GM20431 (cell line): ENCODE results near the gene SIK1.

Experiments
- in situ Hi-C: fragments of 300-500 bp; cut with MseI, MboI; formaldehyde crosslinking; loops from one replicate; pipeline ENCODE4 v1.15.0; 2020; ENCODE audit warnings: low sequenced_read_pairs; ENCODE audit not compliant: unreplicated experiment

Gene SIK1

DNA sequence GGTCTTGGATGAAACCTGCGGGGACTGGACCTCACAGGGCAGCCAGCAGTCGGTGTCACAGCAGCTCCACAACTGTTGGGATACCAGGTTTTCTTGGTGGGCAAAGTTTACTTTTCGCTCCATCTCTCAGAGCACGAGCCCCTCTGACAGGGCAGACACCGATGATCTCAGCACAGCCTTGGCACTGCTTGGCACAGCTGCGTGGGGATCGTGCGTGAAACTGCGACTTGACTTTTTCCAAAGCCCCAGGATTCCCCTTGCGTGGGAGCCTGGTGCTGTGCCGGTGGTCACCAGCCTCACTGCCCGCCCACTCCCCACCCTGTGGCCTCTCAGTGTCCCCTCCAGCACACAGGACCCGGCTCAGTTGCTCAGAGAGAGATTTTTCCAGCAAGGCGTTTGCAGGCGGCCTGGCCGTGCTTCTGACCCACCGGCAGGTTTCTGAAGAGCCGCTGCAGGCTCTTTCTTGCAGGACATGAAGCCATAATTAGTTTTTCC lies 57.3 kb downstream of the SIK1 start:
- in situ Hi-C loops: no loop called here

DNA sequence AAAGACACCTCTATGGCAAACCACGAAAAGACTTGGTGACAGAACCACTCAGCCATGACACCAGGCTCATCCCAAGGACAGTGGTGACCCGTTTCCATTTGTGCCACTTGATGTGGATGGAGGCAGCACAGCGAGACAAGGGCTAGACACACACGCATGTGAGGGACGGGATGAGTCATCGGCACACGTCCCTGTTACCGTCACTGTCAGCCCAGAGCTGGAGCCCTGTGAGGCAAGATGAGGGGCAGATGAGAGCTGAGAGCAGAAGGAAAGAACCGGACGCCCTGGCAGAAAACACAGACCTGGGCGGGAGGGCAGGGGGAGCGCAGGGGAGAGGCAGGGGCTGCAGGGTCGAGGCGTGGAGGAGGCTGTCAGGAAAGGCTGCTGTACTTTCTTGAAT lies 57.8 kb downstream of the SIK1 start:
- in situ Hi-C loops: no loop called here

DNA sequence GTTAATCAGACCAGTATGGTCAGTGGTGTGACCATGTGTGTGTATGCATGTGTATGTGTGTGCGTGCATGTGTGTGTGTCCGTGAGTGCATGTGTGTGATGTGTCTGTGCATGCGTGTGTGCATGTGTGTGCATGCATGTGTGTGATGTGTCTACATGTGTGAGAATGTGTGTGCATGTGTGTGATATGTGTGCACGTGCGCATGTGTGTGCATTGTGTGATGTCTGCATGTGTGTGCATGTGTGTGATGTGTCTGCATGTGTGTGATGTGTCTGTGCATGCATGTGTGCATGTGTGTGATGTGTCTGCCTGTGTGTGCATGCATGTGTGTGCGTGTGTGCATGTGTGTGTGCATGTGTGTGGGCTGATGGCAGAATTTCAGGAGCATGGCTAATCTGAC lies 58.2 kb downstream of the SIK1 start:
- in situ Hi-C loops: no loop called here

DNA sequence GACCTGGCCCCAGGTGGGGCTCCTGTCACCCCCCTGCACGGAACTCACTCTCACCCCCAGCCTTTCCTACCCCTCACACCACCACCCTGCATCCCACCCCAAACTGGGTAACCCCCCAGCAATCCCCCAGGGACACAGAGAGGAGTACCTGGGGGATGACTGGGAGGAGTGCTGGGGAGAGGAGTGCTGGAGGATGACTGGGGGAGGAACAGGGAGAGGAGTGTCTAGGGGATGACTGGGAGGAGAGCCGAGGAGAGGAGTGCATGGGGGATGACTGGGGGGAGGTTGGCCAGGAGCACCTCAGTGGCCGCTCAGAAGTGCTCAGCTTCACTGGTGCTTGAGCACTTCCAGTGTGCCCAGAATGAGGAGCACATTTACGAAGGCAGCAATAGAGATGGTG lies 59.1 kb downstream of the SIK1 start:
- in situ Hi-C loops: no loop called here

DNA sequence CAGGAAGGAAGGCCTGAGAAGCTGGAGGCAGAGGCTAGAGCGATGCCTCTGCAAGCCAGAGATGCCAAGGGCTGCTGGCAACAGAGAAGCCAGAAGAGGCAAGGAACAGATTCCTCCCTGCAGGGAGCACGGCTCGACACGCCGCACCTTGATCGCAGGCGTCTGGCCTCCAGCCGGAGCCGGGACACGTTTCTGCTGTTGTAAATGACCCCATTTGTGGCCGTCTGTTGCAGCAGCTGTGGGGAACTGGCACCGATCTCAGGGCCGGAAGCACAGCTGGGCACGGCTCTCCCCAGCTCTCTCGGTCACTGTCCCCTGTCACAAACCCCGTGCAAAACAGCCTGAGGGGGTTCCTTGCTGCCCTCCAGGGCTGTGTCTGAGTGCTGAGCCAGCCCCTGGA lies 59.6 kb downstream of the SIK1 start:
- in situ Hi-C loops: no loop called here

DNA sequence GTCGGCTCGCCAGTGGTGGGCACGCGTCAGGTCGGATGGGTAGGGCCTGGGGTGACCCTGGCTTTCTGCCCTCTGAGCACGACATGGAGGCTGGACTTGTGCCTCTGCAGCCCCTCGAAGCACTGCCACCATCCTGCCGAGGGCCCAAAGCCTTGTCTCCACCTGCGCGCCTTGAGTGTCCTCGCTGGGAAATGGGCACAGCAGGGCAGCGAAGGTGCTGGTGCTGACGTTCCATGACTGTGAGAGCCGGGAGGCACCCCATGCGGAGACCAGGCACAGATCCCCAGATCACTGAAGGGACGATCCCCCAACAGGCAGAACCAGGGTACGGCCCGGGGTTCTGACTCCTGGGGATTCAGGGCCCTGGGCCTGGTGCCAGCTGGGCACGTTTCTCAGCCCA lies 60.3 kb downstream of the SIK1 start:
- in situ Hi-C loops: no loop called here

DNA sequence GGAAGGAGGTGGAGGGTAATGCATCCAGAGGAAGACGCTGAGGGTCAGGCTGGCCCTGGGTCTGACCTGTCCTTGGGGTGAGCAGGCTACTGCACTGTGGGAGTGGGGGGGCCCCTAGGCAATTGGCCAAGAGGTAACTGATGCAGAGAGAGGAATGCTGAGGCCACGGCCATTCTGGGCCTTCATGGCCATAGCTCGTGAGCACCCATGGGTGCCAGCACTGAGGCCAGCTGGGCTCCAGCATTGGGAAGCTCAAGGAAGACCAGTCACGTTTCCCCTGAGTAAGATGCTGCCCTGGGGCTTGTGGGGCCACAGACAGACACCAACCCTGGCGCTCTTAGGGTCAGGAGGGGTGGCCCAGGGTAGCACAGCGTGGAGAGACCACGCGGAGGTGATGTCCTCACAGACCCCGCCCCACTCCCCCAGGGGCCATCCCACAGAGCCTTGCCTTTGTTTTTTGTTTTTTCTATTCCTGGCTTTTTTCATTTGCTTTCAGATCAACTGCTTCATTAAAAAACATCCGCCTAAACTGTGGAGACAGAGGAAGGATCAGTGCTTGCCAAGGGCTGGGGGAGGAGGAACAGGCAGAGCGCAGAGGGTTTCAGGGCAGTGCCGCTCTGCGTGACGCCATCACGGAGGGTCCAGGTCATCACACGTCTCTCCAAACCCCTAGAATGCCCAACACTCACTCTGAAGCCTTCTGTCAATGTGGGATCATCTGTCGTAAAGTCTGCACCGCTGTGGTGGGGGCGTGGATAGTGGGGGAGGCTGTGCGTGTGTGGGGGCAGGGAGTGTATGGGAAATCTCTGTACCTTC lies 61.1 kb downstream of the SIK1 start:
- in situ Hi-C loops: no loop called here

DNA sequence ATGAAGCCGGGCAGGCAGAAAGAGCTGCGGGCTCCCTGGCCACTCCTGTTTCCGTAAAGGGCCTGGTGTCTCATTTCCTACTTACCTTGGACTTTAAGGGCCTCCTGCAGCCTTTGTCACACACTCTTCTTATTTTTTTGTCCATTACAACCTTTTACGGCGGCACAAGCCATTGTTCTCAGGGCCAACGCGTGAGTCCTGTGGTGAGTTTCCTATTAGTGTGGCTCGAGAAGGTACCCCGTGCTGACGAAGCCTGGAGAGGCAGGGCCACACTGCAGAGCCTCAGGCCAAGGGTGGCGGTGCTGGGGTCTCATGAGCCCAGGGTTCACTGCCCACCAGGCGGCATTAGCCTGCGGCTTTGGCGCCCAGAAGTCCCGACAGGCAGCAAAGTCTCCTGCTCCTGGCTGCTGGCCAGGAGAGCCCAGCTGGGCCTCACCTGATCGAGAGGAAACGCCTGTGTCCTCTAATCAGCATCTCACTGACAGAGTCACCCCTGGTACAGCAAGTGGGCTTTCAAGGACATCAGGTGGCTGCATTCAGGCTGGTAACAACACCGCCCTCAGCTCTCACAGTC lies 62.0 kb downstream of the SIK1 start:
- in situ Hi-C loops: no loop called here
